Dermis microvascular lymphatic vessel endothelial cell (primary cell): Measurements from ENCODE around the gene SFMBT2. TPM values are rescaled to one million over a fixed set of nuclear protein-coding genes. Genes with fewer than 3 reads are reported as not detected.
"Not testable (repeated sequence)": the region's sequence is repeated elsewhere in the genome, so short reads cannot be mapped to it uniquely, and the experiment has no call there.

ENCODE experiments used
- DNase-seq, 2 donors: peaks; one replicate each; pipeline versions ENCODE4 v3.0.0 to v3.0.0-alpha.2; 2010; ENCODE audit warnings: low read depth in 2 of 2
- total RNA-seq: library from RNA; depleted of rRNA; stranded (reverse); fragments of >200 nt; gene quantifications from 2 replicates; pipeline ENCODE4 v1.2.1, GENCODE V29; 2014

Gene SFMBT2
- total RNA-seq, 1 donor from 2014 or later, result 0.90 TPM

DNA sequence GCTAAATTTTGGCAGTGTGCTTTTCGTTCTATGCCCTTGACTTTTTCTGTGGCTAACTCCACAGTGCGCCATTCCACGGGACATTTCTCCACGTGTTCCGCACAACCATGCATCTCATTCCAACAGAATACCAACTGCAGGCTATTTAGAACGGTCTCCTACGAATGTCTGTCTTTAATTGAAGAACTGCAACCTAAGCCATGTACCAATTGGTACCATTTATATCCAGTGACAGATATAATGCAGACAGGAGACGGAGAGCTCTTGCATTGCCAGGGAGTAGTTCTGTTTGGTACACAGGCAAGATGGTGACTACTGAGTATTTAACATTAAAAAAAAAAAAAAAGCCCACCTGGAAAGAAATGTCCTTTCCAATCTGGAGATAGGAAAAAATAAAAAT is 9.1 kb downstream of the SFMBT2 start:
- no peak for DNase-seq

DNA sequence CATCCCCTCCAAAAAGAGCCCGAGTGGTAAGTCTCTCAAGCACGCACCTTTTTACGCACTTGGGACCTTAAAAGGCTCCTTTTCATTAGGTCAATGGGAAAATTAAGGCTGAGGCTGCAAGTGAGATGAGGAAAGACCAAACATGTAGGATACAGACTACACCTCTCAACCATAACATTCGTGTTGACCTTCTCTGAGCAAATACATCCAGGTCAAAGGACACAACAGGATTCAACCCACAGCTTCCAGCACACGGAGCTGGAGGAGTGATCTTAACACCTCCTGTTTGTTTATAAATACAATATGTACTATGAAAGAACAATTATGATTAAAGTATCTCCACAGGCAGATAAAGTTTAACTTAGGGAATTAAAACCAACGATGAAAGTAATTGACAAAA is 9.7 kb downstream of the SFMBT2 start:
- DNase-seq, result no peak

DNA sequence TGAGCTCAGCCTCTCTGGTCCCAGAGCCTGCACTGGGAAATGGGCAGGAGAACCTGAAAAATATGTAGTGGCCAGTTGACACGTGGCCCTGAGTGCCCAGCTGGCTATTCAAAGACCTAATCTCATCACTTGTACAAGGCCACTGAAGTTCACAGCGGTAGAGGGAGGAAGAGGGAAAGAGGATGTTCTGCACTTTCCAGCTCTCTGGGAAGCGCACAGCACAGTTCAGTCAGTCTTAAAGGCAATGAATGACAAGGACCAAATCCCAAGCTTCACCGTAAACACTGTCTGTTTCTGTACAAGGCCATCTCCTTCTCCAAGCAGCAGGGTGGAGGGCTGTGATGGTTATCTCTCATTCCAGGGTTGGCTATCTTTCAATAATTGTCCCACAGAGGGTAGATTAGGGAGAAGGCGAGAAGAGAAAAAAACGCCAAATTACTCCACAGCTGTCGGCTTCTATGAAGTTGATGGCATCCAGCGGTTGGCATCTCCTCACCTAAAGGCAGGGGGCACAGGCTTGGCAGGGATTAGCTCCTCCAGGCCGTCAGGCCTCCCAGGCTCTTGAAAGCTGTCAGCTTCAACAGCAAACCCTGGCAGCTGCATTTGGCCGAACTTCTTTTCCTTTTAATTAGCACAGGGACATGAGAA is 10.6 kb downstream of the SFMBT2 start:
- DNase-seq, result no peak

DNA sequence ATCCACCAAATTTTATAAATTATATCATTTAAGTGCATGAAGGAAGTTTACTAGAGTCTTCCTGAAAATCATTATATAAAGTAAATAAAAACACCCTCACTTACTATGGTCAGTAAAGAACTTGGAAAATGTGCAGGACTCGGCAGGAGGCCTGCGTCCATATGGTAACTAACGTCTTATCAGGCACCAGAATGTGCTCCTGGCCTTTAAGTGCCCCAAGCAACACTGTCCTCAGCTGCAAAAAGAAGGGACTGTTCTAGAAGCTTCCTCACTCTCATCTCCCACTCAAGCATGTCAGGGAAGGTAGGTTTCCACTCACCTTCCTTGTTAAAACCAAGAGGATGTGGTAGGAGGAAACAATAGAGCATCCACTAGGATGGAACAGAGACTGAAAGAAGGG is 11.3 kb downstream of the SFMBT2 start:
- DNase-seq, result no peak

DNA sequence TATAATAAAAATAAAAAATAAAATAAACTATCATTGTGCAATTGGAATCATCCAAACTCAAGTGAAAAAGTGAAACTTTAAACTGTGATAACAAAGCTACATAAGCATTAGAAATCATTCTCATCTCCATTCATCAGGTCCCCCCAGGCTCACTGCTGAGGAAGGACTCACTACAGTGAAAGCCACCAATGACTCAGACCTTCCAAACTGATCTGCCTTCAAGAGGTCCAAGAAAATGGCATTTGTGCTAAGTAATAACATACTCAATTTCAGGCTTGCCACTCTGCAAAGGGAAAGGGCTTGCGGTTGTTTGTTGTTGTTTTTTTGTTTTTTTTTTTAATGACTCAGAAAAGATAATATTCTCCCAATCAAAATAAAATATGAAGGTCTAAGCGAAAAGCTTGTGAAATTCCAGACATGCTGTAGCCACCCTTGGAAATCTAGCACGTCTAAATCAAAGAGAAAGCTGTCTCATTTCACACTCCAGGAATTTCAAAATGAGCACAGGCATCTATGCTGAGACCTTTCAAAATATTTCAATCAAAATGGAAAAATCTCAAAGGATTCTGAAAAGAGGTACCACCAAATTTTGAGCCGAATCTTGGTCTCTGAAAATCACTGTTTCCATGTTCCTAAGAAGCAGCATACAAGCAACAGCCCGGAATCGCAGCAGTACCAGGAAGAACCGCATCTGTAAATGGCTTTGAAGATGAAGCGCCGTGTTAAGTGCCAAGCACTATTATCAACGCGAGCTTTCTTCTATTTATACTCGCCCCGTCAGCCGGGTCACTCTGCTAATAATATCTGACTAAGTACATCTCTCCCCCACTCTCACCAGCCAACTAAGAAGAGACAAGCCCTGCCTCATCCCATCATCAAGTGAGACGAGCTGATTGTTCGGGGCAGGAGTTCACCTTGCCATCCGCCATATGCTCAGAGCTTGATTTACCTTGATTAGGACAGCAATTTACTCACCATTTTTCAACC is 13.5 kb downstream of the SFMBT2 start:
- no peak for DNase-seq

DNA sequence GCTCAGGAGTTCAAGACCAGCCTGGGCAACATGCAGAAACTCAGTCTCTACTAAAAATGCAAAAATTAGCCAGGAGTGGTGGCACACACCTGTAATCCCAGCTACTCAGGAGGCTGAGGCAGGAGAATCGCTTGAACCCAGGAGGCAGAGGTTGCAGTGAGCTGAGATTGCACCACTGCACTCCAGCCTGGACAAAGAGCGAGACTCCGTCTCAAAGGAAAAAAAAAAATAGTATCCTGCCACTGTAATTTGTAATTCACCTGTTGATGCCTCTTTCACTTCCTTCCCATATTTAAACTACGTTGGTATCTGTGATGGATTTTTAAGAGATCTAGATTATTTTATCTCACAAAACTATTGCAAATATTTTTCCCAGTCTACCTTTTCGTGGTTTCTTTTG is 18.5 kb downstream of the SFMBT2 start:
- DNase-seq, result not testable (repeated sequence)

DNA sequence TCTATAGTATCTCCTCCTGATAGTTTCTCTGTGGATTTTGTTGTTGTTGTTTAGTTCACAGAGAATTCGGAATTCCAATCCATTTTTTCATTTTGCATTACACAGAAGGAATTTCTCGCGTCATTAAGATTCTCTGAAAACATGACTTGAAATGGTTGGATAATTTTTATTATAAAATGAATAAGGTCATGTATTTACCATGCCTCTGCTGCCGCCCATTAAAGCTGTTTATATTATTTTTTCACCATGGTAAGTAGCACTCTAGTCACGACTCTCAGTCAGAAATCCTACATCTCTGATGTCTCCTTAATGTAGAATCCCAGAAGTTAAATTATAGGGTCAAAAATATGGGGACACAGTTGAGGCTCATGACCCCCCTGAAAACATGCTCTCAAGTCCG is 19.1 kb downstream of the SFMBT2 start:
- DNase-seq, result no peak

DNA sequence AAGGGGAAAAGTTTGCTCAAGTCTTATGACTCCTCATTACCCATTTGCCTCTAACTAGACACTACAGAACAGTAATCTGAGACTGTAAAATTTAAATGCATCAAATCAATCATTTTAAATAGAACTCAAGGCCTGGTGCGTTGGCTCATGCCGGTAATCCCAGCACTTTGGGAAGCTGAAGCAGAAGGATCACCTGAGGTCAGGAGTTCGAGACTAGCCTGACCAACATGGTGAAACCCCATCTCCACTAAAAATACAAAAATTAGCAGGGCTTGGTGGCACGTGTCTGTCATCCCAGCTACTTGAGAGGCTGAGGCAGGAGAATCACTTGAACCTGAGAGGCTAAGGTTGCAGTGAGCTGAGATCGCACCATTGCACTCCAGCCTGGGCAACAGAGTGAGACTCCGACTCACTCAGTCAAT is 20.1 kb downstream of the SFMBT2 start:
- DNase-seq, result not testable (repeated sequence)

DNA sequence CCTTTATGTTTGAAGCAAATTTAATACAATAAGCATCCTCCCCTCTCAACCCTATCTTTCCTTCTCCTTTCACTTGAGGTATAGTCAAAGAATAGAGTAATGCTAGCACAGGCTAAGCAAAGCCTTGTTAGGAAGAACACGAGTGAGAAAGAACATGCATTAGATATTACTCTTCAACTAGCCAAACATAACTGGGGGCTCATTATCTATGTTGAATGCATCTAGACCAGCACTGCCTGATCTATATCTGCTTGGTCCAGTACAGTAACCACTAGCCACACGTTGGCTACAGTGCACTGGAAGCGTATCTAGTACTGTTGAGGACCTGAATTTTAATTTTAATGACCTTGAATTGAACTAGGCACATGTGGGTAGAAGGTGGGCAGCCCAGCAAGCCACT is 21.0 kb downstream of the SFMBT2 start:
- no peak for DNase-seq

DNA sequence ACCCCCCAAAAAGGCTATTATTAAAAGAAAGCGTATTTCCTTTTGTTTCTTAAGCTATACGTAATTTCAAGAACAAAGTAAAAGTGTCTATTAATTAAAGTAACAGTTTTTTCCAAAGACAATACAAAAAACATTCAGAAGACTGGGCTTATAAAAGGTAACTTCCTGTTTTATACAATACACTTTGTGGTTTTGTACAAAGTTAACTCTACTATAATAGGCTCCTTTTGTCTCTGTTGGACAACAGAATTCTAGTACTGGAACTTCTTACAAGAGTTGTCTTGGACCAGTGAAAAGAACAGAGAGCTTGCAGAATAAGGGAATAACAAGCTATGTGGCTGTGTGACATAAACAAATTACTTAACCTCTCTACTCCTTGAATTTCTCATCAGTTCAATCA is 21.5 kb downstream of the SFMBT2 start:
- no peak for DNase-seq

DNA sequence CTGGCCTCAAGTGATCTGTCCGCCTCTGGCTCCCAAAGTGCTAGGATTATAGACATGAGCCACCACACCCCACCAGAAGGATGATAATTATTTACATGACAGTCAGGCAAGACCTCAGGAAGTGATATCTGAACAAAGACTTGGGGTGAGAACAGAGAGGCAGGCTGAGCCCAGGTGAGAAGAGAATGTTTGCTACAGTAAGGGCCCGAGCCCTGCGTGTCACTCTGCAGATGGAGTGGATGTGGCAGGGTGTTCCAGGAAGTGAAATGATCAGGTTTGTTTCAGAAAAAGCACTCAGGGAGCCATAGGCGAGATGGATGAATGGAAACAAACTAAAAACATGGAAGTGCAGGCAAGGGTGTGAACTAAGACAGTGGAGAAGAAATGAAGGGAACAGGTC is 22.2 kb downstream of the SFMBT2 start:
- no peak for DNase-seq

DNA sequence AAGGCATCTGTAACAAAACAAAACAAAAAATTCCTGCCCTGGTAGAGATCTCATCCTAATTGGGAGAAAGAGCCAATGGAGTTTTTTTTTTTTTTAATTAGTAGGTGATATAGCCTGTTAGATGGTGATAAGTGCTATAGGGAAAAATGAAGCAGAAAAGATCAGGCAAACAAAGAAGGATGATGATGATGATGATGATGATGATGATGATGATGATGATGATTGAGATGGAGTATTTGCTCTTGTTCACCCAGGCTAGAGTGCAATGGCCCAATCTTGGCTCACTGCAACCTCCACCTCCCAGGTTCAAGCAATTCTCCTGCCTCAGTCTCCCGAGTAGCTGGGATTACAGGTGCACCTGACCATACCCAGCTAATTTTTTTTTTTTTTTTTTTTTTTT is 22.7 kb downstream of the SFMBT2 start:
- not testable (repeated sequence) for DNase-seq

DNA sequence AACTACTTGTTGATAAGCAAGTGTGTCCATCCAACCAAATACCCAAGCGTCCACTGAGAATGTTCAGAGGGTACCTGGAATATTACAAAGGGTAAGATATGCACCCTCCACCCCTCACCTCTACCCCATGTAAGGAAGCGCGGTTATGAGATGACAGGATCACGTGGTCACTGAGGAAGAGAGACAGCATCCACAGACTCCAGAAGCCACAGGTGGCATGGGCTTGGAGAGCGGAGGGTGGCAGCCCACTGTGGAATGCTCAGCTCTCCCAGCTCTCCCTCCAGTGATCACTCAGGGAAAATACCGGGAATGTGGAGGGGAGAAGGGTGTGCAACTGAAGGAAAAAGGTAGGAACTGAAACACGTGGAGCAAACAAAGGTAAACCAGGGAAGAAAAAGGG is 25.7 kb downstream of the SFMBT2 start:
- no peak for DNase-seq

DNA sequence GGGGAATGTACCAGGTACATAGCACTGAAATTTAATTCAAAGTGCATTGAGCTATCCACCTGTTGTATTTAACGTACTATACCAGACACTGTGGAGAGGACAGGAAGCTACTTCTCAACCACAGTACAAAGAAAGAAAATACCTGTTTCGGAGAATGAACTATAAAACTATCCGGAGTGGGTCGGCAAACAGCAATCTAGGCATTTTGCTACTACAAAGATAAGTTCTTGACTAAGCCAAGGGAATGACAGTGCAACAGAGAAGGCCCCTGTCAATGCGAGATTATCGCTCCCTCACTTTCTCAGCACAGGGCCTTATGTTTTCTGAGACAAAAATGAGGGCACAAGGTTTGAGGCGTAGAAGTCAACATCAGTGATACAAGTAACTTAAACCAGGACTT is 27.4 kb downstream of the SFMBT2 start:
- DNase-seq, result no peak

DNA sequence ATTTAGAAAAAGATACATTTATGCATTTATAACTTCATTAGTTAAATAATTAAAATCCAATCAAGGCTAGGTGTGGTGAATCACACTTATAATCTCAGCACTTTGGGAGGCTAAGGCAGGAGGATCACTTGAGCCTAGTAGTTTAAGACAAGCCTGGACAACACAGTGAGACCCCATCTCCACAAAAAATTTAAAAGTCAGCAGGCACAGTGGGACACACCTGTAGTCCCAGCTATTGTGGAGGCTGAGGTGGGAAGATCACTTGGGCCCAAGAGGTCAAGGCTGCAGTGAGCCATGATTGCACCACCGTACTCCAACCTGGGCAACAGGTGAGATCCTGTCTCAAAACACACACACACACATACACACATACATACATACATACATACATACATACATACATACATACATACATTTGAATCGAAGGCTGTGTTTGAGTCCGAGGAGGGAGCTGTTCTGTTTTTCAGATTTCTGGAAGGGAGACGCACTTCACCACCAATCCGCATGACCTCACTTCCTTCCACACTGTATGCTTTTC is 30.1 kb downstream of the SFMBT2 start:
- DNase-seq, result no peak

DNA sequence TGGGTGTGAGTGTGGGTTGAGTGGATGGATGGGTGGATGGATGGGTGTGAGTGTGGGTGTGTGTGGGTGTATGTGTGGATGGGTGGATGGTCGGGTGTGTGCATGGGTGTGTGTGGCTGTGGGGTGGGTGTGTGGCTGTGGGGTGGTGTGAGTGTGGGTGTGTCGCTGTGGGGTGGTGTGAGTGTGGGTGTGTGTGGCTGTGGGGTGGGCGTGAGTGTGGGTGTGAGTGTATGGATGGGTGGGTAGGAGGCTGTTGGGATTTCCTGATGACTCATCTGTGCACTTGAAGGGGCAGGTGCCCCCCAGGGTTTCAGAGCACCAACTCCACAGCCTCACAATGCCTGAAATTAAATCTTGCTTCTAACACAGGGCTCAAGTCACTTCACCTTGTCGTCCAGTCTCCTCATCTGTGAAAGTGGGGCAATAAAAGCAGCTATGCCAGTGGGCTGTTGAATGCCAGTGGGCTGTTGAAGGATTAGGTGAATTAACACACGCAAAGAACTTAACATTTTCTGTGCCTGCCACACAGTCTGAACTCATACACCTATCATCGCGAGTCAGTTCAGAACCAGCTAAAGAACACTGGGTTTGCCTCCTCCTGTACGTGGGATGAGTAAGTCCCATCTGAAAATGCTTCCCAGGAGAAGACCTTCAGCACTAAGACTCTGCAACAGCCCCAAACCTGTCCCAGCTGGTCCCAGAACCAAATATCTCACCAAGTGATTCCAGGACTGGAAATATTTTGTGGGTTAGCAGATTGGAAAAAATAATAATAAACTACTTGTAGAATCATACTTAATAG is 32.0 kb downstream of the SFMBT2 start:
- DNase-seq, result no peak

DNA sequence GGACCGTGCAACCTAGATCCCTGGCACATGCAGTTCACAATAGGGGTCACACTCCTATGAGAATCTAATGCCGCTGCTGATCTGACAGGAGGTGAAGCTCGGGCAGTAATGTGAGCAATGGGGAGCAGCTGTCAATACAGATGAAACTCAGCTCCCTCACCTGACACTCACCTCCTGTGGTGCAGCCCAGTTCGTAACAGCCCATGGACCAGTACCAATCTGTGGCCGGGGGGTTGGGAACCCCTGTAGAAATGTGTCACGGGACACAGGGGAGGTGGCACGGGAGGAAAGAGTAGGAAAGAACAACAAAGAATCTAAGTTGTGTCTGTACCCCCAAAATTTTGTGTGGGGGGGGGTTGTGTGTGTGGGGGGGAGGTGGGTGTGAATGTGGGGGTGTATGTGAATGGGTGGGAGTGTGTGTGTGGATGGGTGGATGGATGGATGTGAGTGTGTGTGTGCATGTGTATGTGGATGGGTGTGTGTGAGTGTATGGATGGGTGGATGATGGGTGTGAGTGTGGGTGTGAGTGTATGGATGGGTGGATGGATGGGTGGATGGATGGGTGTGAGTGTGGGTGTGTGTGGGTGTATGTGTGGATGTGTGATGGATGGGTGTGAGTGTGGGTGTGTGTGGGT is 33.1 kb downstream of the SFMBT2 start:
- DNase-seq, result no peak

DNA sequence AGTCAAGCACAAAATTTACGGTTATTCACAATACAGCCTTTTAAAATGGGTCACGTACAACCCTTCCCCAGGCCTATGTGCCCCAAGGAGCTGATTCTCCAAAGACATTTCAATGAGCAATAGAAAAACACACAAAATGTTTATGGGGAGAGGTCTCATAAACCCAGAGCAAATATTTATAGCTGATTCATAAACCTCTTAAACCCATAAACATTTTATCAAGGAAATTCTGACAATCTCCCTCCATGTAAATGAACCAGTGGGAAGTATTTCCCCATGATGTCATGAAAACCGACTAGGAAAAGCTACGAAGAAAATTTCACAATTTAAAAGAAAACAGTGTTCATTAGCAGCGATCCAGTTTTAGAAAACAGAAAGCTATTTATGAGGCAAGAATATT is 36.0 kb downstream of the SFMBT2 start:
- no peak for DNase-seq

DNA sequence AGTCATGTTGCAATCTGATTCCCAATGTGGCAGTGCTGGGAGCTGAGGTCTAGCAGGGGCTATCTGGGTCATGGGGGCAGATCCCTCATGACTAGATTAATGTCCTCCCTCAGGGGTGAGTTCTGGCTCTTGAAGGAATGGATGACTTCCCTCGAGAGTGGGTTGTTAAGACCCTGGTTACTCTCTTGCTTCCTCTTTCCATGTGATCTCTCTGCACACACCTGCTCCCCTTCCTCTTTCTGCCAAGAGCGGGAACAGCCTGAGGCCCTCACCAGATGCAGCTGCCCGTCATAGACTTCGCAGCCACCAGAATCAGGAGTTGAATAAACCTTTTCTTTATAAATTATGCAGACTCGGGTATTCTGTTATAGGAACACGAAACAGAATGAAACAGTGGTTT is 37.8 kb downstream of the SFMBT2 start:
- DNase-seq, result no peak

DNA sequence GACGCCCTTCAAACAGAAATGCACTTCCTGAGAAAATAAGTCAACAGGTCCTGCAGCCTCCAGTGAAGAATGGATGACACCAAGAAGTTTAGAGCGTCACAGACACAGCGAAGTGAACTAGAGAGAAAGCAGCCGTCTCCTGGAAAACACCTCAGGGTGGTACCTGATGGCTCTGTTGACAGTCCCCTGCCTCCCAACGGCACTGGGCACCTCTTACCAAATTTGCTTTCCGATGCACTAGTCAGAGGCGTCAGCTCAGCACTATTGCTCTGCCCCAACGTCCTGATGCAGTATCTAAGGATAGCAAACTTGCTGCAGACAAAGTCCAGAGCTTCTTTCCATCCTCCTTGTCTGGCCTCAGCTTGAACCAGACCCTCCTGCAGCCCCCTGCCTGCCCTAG is 38.3 kb downstream of the SFMBT2 start:
- no peak for DNase-seq

DNA sequence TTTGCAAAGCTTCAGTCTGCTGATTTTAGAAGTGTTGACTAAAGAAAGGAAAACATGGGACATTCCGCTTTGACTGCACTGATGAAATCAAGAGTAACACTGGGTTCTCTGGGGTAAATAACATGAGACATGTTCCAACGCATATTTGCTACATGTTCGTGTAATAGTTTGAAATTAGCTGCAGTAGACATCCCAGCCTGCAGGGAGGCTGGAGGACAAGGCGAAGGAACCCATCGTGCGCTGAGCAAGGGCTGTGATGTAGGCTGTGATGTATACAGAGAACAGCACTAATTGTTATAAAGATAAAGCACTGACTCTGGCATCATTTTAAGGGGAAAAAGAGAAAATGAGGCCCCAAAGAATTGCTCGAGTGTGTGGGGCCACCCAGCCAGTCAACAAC is 40.3 kb downstream of the SFMBT2 start:
- DNase-seq, result no peak
